Measurements from ENCODE around the gene TMEM218. TPM values are rescaled to one million over a fixed set of nuclear protein-coding genes. Genes with fewer than 3 reads are reported as not detected.

The TMEM218 gene
- total and polyA plus RNA-seq, 7 donors: 12.0 to 34.6 (median 23.3) TPM

DNA sequence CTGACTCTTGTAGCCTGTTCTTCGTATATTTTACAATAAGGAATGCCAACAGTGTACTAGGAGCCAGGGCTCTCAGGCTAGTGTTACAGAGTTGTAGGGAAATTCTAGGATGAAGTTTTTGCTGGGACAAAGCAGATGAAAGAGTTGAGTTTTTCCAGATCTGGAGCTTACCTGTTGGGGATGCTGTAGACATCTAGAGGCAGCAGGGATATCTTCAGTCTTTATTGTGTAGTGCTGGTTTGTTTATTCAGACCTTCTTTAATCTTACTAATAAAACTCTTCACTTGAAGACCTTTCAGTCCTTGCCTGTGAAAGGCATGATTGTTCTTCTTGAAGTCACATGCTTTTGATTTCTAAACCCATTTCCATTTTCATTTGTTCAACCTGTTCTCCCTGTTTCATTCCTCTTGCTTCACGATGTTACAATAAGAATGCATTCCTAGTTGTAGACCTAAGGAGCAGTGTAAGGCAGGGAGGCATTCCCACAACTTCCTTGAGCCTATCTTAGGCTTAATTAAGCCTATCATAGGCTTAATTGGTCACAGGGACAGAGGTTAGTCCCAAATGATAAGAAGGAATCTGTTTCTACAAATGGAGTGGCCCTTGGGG lies 56.2 kb downstream of the TMEM218 start:
- H3K27ac ChIP-seq: no peak overlapping the region
- intact Hi-C loops (cut with DNase I): no loop called here
- DNase-seq: no peak
- H3K4me3 ChIP-seq: no peak overlapping the region
- no peaks in the 10 kb centered on the region for H3K4me1 ChIP-seq
- H3K36me3 ChIP-seq: no peaks in the 10 kb centered on the region
- H3K27me3 ChIP-seq: no peaks in the 10 kb centered on the region
- WGBS, 2 donors: 41 to 70% methylated on average over 2 of the region's 2 CpGs
- H3K9me3 ChIP-seq: no peaks in the 10 kb centered on the region
- TF ChIP-seq POLR2A (IDR thresholded peaks at IDR 0.05) (no peak), EP300 (IDR thresholded peaks at IDR 0.05) (no peak), POLR2AphosphoS5 (IDR thresholded peaks at IDR 0.05) (no peak)
- TF ChIP-seq, protein P1, sequence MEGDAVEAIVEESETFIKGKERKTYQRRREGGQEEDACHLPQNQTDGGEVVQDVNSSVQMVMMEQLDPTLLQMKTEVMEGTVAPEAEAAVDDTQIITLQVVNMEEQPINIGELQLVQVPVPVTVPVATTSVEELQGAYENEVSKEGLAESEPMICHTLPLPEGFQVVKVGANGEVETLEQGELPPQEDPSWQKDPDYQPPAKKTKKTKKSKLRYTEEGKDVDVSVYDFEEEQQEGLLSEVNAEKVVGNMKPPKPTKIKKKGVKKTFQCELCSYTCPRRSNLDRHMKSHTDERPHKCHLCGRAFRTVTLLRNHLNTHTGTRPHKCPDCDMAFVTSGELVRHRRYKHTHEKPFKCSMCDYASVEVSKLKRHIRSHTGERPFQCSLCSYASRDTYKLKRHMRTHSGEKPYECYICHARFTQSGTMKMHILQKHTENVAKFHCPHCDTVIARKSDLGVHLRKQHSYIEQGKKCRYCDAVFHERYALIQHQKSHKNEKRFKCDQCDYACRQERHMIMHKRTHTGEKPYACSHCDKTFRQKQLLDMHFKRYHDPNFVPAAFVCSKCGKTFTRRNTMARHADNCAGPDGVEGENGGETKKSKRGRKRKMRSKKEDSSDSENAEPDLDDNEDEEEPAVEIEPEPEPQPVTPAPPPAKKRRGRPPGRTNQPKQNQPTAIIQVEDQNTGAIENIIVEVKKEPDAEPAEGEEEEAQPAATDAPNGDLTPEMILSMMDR (IDR thresholded peaks at IDR 0.05): no peak

DNA sequence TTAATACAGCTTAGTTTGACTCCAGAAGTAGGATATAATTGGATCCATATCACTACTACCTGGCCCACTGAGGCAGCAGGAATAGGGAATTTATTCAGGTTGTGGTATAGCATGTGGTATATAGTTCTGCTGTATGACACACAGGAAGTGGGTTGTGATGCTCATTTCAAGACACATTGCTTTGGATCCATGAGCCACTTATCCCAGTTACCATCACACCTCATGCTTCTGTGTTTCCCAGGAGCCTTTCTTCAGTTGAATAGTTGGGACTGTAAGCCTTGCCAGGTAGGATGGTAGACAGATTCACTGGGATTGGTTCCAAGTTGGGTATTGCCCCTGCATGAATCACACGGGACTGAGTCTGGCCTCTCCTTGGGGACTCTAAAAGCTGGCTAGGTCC lies 58.3 kb downstream of the TMEM218 start:
- TF ChIP-seq POLR2A (IDR thresholded peaks at IDR 0.05): no peak
- 79 to 91% methylated on average over 1 of the region's 1 CpG for WGBS, 2 donors

GRCh38 chr11:125052047-125052446 lies 59.4 kb downstream of the TMEM218 start:
- Histone ChIP-seq H3K4me1 (no peaks in the 10 kb centered on the region), H3K4me3 (no peak overlapping the region), H3K36me3 (no peaks in the 10 kb centered on the region), H3K9me3 (no peaks in the 10 kb centered on the region), H3K27ac (no peak overlapping the region), H3K27me3 (no peaks in the 10 kb centered on the region)
- no peak for DNase-seq
- intact Hi-C loops (cut with DNase I): no loop called here
- TF ChIP-seq POLR2AphosphoS5 (IDR thresholded peaks at IDR 0.05) (no peak), POLR2A (IDR thresholded peaks at IDR 0.05) (no peak), EP300 (IDR thresholded peaks at IDR 0.05) (no peak)
- TF ChIP-seq, protein P1 (IDR thresholded peaks at IDR 0.05): no peak

More for the DNA sequence above, 58.3 kb downstream of the TMEM218 start:
- Histone ChIP-seq H3K4me3 (no peak overlapping the region), H3K36me3 (no peaks in the 10 kb centered on the region), H3K27me3 (no peaks in the 10 kb centered on the region), H3K9me3 (no peaks in the 10 kb centered on the region), H3K4me1 (no peaks in the 10 kb centered on the region), H3K27ac (no peak overlapping the region)
- no peak for DNase-seq
- intact Hi-C loops (cut with DNase I): no loop called here

DNA sequence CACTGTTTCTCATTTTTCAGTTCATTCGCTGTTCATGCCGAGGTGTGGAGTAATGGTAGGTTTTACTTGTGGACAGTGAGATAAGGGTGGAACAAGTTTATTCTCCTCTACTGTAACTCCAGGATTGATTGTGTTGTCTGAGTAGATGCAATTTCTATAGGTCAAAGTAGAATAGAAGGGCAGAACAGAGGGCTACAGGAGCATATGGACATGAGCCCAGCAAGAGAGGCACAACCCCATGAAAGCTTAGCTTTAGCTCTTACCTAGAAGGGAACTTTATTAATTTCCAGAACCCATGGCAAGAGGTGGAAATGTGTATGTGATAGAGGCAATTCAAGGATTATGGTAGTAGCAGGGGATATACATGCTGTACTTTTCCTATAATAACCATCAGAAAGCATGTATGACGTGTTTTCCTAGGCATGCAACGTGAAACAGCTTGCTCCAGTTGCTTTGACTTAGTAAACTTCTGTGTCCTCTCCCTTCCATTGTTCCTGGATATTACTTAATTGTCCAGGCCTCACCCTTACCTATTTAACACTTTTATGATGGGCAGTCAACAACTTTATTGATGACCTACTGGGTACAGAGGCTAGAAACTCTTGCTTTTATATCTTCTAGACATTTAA lies 62.1 kb downstream of the TMEM218 start:
- H3K4me3 ChIP-seq: no peak overlapping the region
- no peak for DNase-seq
- intact Hi-C loops (cut with DNase I): no loop called here
- H3K27ac ChIP-seq: no peak overlapping the region
- H3K4me1 ChIP-seq: no peaks in the 10 kb centered on the region
- TF ChIP-seq, protein P1 (IDR thresholded peaks at IDR 0.05): no peak
- TF ChIP-seq POLR2A (IDR thresholded peaks at IDR 0.05) (no peak), EP300 (IDR thresholded peaks at IDR 0.05) (no peak), POLR2AphosphoS5 (IDR thresholded peaks at IDR 0.05) (no peak)
- 70 to 90% methylated on average over 4 of the region's 4 CpGs for WGBS, 2 donors
- no peaks in the 10 kb centered on the region for H3K9me3 ChIP-seq
- no peaks in the 10 kb centered on the region for H3K36me3 ChIP-seq
- H3K27me3 ChIP-seq: no peaks in the 10 kb centered on the region

Other genes with a start within 250 kb of the TMEM218 start
- 10 to 100 TPM in 2 of 4 donors, 1 to 10 TPM in 2; 9.1 to 37.7 (median 10.1) TPM for gene ROBO3, start 246.2 kb downstream of the TMEM218 start, total RNA-seq
- gene ROBO3, start 246.2 kb downstream of the TMEM218 start, polyA plus RNA-seq: 1 to 10 TPM; 1.6 to 7.8 (median 2.4) TPM
- 10 to 100 TPM in 2 of 4 donors, 1 to 10 TPM in 2; 8.1 to 13.8 (median 11.0) TPM for gene ROBO4, start 213.8 kb downstream of the TMEM218 start, total RNA-seq
- gene ROBO4, start 213.8 kb downstream of the TMEM218 start, polyA plus RNA-seq: 1 to 10 TPM in 2 of 3 donors, under 1 TPM in 1; 0.46 to 6.2 (median 1.2) TPM
- gene HEPN1, start 192.4 kb downstream of the TMEM218 start, total RNA-seq: not detected
- gene HEPN1, start 192.4 kb downstream of the TMEM218 start, polyA plus RNA-seq: under 1 TPM in 1 of 3 donors, not detected in 2; 0.04 TPM
- gene HEPACAM, start 175.6 kb downstream of the TMEM218 start, total RNA-seq: 1 to 10 TPM in 2 of 4 donors, under 1 TPM in 2; 0.27 to 5.5 (median 1.2) TPM
- under 1 TPM in 1 of 3 donors, not detected in 2; 0.52 TPM for gene HEPACAM, start 175.6 kb downstream of the TMEM218 start, polyA plus RNA-seq
- gene CCDC15, start 157.4 kb downstream of the TMEM218 start, total RNA-seq: under 1 TPM; 0.41 to 0.99 (median 0.77) TPM
- under 1 TPM; 0.46 to 0.66 (median 0.60) TPM for gene CCDC15, start 157.4 kb downstream of the TMEM218 start, polyA plus RNA-seq
- 10 to 100 TPM in 1 of 4 donors, 1 to 10 TPM in 3; 3.4 to 10.3 (median 6.6) TPM for gene SLC37A2, start 48.3 kb downstream of the TMEM218 start, total RNA-seq
- gene SLC37A2, start 48.3 kb downstream of the TMEM218 start, polyA plus RNA-seq: 10 to 100 TPM in 1 of 3 donors, 1 to 10 TPM in 2; 1.2 to 14.1 (median 3.5) TPM
- gene PKNOX2, start 53.1 kb upstream of the TMEM218 start, total RNA-seq: 1 to 10 TPM; 1.4 to 4.7 (median 1.7) TPM
- gene PKNOX2, start 53.1 kb upstream of the TMEM218 start, polyA plus RNA-seq: 1 to 10 TPM in 1 of 3 donors, under 1 TPM in 2; 0.23 to 1.2 (median 0.60) TPM